Airway epithelial cell (primary cell): ENCODE results near the gene GAGE2A. TPM values are rescaled to one million over a fixed set of nuclear protein-coding genes. Genes with fewer than 3 reads are reported as not detected.

Experiments
- total RNA-seq: library from RNA; depleted of rRNA; stranded (reverse); fragments of >200 nt; gene quantifications from 2 replicates; pipeline ENCODE4 v1.2.3, GENCODE V29; 2015

The GAGE2A gene, protein sequence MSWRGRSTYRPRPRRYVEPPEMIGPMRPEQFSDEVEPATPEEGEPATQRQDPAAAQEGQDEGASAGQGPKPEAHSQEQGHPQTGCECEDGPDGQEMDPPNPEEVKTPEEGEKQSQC
- not detected in 2 replicates for total RNA-seq

DNA sequence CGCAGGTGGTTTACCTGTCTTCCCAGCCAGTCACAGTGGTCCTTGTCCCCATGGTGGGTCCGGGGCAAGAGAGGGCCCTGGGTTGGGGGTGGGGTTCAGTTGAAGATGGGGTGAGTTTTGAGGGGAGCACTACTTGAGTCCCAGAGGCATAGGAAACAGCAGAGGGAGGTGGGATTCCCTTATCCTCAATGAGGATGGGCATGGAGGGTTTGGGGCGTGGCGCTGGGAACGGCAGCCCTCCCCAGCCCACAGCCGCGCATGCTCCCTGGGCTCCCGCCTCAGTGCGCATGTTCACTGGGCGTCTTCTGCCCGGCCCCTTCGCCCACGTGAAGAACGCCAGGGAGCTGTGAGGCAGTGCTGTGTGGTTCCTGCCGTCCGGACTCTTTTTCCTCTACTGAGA, at the start of gene GAGE2A:
GAGE2A (plus strand) TSS at position 301 of the 400 bp plus-strand sequence. CDS start 1,155 bp downstream, outside the sequence.

DNA sequence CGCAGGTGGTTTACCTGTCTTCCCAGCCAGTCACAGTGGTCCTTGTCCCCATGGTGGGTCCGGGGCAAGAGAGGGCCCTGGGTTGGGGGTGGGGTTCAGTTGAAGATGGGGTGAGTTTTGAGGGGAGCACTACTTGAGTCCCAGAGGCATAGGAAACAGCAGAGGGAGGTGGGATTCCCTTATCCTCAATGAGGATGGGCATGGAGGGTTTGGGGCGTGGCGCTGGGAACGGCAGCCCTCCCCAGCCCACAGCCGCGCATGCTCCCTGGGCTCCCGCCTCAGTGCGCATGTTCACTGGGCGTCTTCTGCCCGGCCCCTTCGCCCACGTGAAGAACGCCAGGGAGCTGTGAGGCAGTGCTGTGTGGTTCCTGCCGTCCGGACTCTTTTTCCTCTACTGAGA, 47.9 kb upstream of the GAGE2A start, which contains the start of gene GAGE12D:
GAGE12D (plus strand) TSS at position 301 of the 400 bp plus-strand sequence. CDS start 1,155 bp downstream, outside the sequence.

DNA sequence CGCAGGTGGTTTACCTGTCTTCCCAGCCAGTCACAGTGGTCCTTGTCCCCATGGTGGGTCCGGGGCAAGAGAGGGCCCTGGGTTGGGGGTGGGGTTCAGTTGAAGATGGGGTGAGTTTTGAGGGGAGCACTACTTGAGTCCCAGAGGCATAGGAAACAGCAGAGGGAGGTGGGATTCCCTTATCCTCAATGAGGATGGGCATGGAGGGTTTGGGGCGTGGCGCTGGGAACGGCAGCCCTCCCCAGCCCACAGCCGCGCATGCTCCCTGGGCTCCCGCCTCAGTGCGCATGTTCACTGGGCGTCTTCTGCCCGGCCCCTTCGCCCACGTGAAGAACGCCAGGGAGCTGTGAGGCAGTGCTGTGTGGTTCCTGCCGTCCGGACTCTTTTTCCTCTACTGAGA, 38.3 kb upstream of the GAGE2A start, which contains the start of gene GAGE12E:
GAGE12E (plus strand) TSS at position 301 of the 400 bp plus-strand sequence. CDS start 1,155 bp downstream, outside the sequence.

DNA sequence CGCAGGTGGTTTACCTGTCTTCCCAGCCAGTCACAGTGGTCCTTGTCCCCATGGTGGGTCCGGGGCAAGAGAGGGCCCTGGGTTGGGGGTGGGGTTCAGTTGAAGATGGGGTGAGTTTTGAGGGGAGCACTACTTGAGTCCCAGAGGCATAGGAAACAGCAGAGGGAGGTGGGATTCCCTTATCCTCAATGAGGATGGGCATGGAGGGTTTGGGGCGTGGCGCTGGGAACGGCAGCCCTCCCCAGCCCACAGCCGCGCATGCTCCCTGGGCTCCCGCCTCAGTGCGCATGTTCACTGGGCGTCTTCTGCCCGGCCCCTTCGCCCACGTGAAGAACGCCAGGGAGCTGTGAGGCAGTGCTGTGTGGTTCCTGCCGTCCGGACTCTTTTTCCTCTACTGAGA, 28.8 kb upstream of the GAGE2A start, which contains the start of gene GAGE12F:
GAGE12F (plus strand) TSS at position 301 of the 400 bp plus-strand sequence. CDS start 1,155 bp downstream, outside the sequence.

DNA sequence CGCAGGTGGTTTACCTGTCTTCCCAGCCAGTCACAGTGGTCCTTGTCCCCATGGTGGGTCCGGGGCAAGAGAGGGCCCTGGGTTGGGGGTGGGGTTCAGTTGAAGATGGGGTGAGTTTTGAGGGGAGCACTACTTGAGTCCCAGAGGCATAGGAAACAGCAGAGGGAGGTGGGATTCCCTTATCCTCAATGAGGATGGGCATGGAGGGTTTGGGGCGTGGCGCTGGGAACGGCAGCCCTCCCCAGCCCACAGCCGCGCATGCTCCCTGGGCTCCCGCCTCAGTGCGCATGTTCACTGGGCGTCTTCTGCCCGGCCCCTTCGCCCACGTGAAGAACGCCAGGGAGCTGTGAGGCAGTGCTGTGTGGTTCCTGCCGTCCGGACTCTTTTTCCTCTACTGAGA, 19.2 kb upstream of the GAGE2A start, which contains the start of gene GAGE12G:
GAGE12G (plus strand) TSS at position 301 of the 400 bp plus-strand sequence. CDS start 1,155 bp downstream, outside the sequence.

DNA sequence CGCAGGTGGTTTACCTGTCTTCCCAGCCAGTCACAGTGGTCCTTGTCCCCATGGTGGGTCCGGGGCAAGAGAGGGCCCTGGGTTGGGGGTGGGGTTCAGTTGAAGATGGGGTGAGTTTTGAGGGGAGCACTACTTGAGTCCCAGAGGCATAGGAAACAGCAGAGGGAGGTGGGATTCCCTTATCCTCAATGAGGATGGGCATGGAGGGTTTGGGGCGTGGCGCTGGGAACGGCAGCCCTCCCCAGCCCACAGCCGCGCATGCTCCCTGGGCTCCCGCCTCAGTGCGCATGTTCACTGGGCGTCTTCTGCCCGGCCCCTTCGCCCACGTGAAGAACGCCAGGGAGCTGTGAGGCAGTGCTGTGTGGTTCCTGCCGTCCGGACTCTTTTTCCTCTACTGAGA, 9.6 kb upstream of the GAGE2A start, which contains the start of gene GAGE12H:
GAGE12H (plus strand) TSS at position 301 of the 400 bp plus-strand sequence. CDS start 1,155 bp downstream, outside the sequence.

DNA sequence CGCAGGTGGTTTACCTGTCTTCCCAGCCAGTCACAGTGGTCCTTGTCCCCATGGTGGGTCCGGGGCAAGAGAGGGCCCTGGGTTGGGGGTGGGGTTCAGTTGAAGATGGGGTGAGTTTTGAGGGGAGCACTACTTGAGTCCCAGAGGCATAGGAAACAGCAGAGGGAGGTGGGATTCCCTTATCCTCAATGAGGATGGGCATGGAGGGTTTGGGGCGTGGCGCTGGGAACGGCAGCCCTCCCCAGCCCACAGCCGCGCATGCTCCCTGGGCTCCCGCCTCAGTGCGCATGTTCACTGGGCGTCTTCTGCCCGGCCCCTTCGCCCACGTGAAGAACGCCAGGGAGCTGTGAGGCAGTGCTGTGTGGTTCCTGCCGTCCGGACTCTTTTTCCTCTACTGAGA, 9.4 kb downstream of the GAGE2A start, which contains the start of gene GAGE1:
GAGE1 (plus strand) TSS at position 301 of the 400 bp plus-strand sequence. CDS start 1,155 bp downstream, outside the sequence.

Other genes starting within 250 kb of the GAGE2A start
- gene GAGE12C, start 57.3 kb upstream of the GAGE2A start, total RNA-seq = not detected in 2 replicates
- gene GAGE12D, start 47.8 kb upstream of the GAGE2A start, total RNA-seq = not detected in 2 replicates
- not detected in 2 replicates for gene GAGE12E, start 38.2 kb upstream of the GAGE2A start, total RNA-seq
- gene GAGE12F, start 28.7 kb upstream of the GAGE2A start, total RNA-seq = not detected in 2 replicates
- not detected in 2 replicates for gene GAGE12G, start 19.1 kb upstream of the GAGE2A start, total RNA-seq
- not detected in 2 replicates for gene GAGE12H, start 9.5 kb upstream of the GAGE2A start, total RNA-seq
- not detected in 2 replicates for gene GAGE1, start 9.5 kb downstream of the GAGE2A start, total RNA-seq
- not detected in 2 replicates for gene PAGE1, start 106.5 kb downstream of the GAGE2A start, total RNA-seq
- gene PAGE4, start 239.8 kb downstream of the GAGE2A start, total RNA-seq = not detected in 2 replicates